Smooth muscle cell of the brain vasculature (primary cell): ENCODE results near the gene RAP1A.

Experiments
- DNase-seq: peaks from one replicate; pipeline ENCODE4 v3.0.0-alpha.2; 2012; ENCODE audit warnings: low read depth, low spot score

RAP1A gene

DNA sequence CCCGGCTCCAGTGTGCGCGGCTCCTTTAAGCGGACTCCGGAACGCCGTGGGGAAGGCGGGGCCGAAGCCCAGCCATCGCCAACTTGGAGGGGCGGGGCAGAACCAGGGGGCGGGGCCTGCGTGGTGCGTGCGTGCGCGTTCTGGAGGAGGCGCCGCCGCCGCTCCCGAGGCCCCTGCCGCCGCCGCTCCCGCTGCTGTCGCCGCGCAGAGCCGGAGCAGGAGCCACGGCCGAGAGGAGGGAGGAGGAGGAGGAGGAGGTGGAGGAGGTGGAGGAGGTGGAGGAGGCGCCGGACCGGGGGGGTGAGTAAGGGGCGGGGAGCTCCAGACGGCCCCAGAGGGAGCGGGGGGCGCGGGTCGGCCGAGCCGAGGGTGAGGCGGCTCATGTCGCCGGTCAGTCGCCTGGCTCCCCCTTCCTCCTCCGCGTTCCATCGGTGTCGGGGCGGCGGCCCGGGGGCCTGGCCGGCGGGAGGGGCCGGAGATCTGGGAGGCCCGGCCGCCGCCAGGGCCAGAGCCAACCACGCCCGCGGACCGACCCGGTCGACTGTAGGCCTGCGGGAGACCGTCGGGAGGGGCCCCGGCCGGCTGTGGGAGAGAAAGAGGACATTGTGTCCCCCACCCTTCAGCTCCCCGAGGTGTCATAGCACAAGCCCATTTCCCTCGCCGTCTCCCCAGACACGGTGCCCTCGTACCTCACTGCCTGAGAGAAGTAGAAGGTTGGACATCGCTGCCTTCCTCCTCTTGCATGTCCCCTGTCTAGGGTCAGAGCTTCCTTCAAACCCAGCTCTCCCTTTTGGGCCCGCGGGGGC, at the start of gene RAP1A:
RAP1A (plus strand) TSS at position 155 of the 806 bp plus-strand sequence. CDS start 71,572 bp downstream, outside the sequence.
- peak; percentile 74 for DNase-seq

DNA sequence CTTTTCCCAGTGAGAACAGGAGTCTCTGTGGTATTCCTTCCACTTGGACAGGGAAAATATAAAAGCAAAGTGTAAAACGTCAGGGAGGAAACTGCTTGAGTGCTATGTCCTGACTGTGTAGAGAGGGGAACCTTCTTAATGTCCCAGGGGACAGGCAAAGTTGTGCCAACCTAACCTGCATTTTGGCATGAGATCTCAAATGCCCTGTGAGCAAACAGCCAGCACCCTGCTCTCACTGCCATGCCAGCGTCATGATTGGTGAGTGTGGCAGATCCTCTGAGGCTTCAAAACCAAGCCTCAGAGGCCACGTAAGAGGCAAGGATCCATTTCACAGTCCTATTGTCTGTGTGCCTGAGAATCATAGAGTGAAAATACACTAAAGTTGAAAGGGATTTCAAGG, 49.7 kb upstream of the RAP1A start:
- no peak for DNase-seq

DNA sequence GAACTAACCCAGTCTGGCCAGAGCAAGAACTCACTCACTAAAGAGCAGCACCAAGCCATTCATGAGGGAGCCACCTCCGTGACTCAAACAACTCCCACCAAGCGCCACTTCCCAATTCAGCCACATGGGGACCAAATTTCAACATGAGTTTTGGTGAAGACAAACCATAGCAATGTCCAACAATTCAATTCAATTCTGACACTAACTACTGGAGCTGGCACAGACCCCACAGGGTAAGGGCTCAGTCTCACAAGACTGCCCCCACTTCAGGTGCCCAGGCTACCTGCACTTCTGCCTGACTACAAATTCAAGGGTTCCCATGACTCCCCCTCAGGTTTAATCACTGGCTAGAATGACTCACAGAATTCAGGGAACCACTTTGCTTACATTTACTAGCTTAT, 48.8 kb upstream of the RAP1A start:
- no peak for DNase-seq

DNA sequence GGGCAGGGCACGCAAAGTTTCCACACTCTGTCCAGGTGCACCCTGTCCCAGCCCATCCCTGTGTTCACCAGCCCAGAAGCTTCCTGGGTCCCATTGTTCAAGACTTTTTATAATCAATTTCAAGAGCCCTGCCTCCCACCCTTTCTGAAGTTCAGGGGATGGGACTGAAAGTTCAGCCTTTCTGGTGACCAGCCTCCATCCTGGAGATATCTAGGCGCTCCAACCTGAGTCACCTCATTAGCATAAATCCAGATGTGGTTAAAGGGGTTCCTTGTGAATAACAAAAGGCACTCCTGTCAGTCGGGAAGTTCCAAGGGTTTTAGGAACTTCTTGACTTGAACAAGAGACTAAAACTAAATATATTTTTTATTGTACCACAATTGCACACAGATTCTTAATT, 48.4 kb upstream of the RAP1A start:
- no peak for DNase-seq

DNA sequence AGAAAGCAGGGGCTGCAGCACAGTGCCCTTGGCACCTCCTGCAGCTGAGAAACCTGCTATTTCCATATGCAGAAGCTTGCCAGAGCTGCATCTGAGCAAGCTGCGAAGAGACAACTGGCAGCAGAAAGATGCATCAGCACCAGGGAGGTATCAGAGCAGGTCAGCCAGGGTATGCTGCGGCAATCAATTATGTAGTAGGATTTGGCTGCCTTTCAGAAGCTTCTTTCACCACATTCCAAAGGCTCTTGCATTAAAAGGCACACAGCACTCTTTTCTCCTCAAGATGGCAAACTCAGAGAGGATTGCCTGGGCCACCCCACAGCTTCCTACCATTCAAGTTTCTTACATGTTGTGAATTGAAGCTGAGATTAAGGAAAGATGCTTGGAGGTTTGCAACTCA, 47.6 kb upstream of the RAP1A start:
- no peak for DNase-seq

DNA sequence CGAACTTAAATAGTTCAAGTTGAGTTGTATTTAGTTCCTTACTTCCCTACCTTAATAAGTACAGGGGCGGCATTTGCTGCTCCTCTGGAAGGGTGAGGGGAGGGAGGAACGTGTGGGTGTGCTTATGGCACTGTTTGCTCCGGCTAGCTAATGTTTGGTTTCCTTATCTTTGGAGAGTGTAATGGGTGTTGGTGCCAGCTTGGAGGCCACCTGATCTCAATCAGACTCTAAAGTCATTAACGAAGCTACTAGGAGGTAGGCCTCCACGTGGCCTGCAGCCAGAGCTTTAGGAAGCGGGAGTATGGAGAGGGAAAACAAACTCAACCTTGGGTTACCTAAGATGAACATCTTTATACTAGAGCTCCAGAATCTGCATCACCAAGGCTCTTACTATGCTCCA, 43.0 kb upstream of the RAP1A start:
- DNase-seq, result no peak

DNA sequence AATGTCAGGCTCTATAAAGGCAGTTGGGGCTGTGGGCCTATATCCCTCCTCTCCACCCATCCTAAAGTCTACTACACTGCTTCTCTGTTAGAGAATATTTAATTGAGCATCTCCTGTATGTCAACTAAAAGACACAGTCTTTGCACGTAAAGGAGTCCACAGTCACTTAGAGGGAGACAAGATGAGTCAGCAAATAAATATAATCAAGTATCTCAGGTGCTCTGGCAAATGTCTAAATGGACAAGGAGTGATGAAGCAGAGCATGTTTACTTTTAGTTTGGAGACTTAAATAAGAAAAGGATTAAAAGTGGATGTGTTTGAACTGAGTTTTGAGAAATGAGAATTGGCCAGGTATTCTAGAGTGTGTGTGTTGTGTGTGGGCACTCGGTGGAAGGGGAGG, 41.8 kb upstream of the RAP1A start:
- DNase-seq, result no peak

DNA sequence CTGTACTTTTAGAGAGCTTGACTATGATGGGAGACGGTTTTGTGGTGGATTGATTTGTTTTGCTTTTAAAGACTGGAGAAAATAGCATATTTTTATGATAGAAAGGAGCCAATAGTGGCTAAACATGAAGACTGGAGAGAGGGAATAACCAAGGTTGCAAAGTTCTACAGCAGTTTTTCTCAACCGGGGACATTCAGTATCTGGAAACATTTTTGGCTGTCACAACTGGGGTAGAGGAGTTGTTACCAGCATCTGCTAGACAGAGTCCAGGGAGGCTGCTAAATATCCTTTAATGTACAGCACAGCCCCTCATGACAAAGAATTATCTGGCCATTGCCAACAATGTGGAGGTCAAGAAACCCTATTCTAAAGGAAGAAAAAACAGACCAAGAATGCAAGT, 38.4 kb upstream of the RAP1A start:
- DNase-seq, result no peak

DNA sequence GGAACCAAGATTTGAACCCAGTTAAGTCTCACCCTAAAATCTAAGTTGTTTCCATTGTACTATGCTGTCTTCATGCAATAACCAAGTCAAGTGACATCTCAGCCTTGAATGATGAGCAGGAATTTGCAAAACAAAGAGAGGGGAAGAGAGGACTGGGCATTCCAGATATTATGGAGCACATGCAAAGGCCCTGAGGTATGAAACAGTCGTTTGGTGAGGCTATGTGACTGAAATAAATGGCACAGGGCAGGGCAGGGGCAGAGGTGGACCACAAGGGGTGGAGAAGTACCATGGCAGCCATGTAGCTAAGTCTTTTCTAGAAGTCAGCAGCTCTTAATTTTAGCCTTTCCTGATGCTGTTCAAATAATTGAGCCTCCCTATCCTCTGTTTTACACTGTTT, 37.6 kb upstream of the RAP1A start:
- no peak for DNase-seq

DNA sequence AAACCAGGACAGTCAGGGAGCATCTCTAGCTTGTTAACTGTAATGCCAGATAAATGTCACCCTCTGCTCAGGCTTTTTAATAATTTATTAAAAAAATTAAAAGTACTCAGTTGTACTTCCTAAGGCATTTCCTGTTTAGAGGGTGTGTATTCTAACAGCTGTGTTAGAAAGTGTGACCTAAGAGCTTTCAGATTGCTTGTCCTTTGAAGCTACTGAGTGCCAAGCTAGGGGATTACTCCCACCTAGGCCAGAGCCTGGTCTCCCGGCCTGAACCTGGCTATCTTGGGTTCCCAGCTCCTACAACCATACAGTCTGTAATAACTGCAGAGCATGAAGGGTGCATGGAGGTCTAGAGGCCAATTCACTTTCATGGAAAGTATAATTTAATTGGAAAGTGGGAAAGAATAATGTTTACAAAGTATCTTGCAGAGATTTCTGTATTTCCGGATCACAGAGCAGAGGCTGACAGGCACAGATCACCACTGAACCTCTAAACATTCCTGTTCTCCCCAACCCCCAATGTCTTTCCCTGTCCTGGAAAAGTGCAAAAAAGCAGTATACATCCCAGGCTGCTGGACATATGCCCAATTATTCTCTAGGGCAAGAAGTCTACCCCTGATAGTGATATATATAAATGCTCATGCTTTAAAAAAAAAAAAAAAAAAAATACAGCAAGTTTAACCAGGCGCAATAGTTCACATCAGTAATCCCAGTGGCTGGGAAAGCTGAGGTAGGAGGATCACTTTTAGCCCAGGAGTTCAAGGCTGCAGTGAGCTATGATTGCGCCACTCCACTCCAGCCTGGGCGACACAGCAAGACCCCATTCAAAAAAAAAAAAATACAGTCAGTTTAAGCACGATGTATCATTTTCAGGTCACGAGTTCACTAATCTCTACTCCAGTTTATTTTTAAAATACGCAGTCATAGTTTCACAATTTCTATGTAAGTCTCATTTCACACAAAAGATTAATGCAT, 36.7 kb upstream of the RAP1A start:
- no peak for DNase-seq

DNA sequence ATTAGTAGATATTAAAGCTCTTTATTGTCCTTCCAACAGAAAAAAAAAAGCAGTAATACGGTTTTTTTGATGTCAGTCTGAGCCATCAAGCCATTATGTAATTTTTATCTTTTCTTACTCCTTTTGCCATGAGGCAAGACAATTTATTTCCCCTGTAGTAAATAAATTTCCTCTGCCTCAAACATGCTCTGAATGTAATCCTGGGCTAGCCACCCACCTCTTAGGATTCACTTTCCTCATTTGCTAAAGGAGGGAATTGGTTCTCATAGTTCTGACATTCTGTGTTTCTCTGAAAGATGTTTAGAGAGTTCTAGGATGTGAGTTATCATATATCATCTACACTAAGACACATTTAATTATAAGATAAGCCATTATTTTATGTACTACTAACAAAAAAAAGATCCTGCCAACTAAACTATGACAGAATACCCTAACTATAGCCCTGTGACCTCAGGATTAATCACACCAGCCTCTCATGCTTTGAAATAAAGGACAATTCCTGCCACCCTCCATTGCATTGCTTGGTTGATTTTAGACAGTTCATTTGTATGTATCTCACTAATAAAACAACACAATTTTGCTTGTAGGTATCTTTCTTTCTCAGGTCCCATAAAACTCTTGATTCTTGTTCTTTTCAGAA, 34.0 kb upstream of the RAP1A start:
- DNase-seq, result no peak

DNA sequence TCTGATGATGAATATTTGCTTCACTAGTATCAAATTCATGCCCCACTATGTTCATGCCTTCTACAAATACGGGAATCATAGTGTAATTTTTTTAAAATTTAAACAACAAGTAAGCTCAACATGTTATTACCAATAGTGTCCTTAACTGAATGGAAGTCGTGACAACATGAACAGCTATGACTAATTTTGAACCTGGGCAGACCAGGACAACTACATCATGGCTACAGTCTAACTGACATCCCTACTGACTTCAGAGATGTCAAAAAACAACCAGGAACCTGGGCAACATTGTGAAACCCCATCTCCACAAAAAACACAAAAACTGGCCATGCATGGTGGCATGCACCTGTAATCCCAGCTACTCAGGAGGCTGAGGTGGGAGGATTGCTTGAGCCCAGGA, 33.5 kb upstream of the RAP1A start:
- no peak for DNase-seq

DNA sequence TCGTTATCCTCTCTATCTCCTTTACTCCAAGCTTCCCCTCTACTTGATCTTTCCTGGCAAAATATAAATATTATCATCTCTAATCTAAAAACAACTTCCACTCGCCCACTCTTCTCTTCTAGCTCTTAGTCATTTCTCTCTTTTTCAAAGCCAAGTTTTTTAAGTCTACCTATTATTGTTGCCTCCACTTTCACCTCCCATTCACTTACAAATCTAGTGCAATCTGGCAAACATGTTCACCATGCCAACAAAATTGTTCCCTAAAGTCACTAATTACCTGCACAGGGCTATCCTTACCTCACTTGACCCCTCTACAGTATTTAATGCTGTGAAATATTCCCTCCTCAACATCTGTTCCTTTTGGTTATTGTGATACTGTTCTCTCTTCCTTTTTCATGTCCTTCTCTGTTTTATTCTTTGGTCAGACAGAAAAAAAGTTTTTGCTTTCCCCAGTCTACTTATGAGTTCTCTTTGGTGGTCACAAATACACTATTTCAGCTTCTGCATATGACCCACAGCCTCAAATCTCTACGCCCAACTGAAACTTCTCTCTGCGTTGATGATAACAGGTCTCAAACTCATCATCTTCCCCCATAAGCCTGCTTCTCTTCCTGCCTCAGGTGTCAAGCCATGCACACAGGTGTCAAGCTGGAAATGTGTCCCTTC, 31.9 kb upstream of the RAP1A start:
- DNase-seq, result no peak

DNA sequence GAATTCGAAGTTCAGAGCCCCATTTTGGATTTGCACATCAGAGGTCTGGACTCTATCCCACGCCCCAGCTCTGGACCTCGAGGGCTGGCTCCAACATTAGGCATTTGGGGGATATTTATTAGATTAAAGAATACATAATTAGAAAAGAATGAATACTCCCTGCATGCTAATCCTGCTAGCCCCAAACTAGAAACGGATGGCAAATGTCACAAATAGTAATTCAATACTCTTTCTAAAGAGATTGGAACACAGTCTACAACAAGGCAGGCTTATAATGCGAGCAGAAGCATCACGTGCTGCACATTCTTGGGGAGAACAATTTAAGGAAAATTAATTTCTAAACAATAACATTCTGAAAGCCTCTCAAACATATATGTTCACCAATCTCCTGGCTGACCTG, 27.7 kb upstream of the RAP1A start:
- DNase-seq, result no peak

DNA sequence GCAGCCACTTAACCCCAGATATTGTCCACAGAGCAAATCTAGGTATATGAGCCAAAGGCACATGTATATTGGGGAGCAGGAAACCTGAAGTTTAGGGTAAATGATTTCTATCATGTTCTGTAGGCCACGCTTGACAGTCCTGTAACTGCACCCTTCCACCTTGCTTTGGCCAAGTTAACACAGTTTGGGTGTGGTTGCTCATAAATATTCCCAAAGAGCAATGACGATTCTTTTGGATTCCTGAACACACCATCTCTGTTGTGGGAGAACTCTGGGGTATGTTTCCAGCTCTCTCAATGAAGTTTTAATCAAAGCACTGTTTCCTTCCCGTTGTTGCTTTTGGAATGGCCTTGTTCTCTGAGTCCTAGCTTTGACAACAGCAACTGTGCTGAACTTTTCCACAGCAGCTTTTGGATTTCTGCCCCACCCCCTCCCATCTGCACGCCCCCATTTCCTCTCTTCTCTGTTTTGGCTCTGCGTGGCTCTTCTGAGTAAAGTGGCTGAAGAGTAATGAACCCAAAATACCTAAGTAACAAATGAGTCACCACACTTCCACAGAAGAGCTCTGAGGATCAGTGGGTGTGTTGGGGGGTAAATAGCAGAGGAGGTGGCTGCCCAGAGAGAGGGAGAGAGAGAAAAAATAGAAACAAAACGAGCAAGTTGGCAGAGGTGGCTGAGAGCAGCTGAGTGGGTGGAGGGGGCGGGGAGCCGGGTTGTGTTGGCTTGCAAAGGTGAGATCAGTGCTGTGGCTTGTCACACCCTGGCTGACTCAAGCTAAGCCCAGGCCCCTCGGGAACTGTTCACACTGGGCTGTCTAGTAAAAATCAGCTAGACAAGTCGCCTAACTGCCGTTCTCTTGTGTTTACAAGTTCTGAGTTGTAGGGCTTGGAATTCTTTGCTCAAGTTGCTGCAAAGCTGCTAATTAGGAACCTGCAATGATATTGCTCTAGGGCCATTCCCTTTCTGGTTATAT, 26.9 kb upstream of the RAP1A start:
- peak; percentile 6 for DNase-seq

DNA sequence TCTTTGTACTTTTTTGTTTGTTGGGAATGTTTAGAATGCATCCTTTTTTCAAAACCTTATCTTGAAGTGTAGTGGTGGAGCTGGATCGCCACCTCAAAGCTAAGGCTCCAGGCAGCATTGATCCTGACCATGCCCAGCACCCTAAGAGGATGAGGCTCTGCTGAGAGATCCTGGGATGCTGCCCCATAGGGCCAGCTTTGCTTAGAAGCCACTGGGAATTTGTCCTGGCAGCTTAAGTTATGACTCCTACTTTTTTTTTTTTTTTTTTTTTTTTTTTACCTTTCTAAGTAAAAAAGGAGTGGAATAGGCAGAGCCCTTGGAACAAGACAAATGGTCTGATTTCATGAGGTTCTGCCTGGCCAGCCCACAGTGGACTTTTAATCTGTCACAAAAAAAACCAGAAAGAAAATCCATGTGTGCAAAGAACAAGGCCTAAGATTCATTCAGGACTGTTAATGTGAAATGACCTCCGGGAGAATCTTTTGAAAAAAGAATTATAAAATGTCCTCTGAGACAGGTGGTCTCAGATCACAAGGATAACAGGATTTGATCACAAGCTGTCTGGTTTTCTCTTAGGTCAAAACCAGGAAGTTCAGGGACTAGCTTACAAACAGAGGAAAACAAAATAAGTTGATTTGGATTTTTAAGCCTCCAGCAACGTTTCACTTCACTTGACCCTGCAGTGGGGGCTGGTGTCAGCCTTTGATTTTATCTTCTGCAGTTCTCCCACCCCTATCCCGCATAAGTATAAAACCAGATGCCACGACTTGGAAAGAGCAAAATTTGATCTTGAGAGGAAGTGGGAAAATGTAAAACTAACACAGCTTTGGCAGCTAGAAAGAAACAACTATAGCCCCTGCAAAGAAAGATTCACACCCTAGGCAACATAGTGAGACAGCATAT, 25.9 kb upstream of the RAP1A start:
- no peak for DNase-seq

DNA sequence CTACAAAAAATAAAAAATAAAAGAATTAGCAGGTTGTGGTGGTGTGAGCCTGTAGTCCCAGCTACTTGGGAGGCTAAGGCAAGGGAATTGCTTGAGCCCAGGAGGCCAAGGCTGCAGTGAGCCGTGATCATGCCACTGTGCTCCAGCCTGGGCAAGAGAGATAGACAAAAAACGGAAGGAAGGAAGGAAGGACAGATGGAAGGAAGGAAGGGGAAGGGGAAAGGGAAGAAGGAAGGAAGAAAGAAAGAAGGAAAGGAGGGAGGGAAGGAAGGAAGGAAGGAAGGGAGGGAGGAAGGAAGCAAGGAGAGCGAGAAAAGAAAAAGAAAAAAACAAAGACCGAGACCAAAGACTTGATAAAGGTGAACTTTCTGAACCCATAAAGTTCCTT, 25.3 kb upstream of the RAP1A start:
- no peak for DNase-seq

DNA sequence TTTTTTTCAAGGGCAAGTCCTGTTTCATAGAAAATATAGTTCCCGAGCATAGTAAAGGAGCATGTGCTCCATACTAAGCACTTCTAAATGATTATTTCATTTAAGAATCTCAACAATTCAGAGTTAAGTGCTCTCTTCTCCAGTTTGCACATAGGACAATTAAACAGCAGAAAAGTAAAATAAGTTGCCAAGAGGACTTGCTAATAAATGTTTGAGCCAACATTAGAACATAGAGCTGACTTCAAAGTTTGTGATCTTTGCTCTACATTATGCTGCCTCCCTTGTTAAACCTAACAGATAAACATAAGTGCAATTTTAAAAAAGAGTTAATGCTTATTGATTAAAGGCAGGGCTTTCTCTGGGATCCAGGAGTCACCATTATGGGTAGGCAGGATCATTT, 23.8 kb upstream of the RAP1A start:
- DNase-seq, result no peak

DNA sequence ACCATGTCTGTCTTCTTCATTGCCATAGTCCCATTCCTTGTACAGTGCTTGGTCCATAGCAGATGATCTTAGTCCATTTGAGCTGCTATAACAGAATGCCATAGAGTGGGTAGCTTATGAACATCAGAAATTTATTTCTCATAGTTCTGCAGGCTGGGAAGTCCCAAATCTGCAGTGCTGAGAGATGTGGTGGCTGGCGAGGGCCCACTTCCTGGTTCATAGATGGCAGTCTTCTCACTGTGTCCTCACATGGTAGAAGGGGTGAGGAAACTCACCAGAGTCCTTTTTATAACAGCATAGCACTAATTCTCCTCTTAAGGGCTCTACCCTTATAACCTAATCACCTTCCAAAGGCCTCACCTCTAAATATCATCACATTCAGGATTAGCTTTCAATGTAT, 23.1 kb upstream of the RAP1A start:
- DNase-seq, result no peak

DNA sequence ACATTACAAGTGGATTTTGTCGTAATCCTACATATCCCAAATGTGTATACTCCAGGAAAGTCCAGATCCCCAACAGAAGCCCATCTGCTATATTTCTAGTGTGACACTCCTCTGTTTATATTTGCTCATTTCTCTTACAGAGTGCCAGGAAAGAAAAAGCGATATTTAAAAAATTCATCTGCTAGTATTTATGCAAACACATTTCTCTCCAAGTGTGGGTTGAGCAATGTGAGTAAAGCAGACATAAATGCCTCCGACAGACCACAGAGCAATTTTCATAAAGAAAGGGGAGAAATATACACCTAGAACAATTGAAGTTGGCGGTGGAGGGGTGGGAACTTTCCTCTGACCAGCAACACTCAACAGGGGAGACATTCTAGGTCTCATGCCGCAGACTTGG, 22.2 kb upstream of the RAP1A start:
- DNase-seq, result no peak
